ENCODE measurements around the gene CEP85L.

- TF ChIP-seq POLR2AphosphoS5 (IDR thresholded peaks at IDR 0.05; ENCODE audit: low read depth, low read length) = no peak
- TF ChIP-seq POLR2A (IDR thresholded peaks at IDR 0.05; ENCODE audit: low read depth, low read length) = no peak
- TF ChIP-seq TAF1 (IDR thresholded peaks at IDR 0.05; ENCODE audit: borderline replicate concordance, low read depth, low read length) = no peak
Observed at GRCh38 chr6:118468682-118469465, 182.5 kb downstream of the CEP85L start.
